Fibroblast of villous mesenchyme (primary cell): ENCODE results near the gene KDM4B. TPM values are rescaled to one million over a fixed set of nuclear protein-coding genes. Genes with fewer than 3 reads are reported as not detected.

ENCODE experiments used
- DNase-seq: peaks from one replicate; pipeline ENCODE4 v3.0.0-alpha.2; 2010; ENCODE audit warnings: low read depth
- H3K4me3 ChIP-seq: 2 replicates; pipeline ENCODE4 v1.5.1; 2011; ENCODE audit warnings: low read depth, mild to moderate bottlenecking, low read length
- total RNA-seq: library from RNA; depleted of rRNA; stranded (reverse); fragments of >200 nt; gene quantifications from 2 replicates; pipeline ENCODE4 v1.2.3, GENCODE V29; 2012
- TF ChIP-seq, protein P1 (sequence below): IDR thresholded peaks from 2 replicates; pipeline ENCODE4 v1.5.1; 2012; ENCODE audit warnings: low read depth, mild to moderate bottlenecking, low read length; ENCODE audit not compliant: insufficient read depth

Gene KDM4B
- total RNA-seq, 1 donor = 17.7 TPM

DNA sequence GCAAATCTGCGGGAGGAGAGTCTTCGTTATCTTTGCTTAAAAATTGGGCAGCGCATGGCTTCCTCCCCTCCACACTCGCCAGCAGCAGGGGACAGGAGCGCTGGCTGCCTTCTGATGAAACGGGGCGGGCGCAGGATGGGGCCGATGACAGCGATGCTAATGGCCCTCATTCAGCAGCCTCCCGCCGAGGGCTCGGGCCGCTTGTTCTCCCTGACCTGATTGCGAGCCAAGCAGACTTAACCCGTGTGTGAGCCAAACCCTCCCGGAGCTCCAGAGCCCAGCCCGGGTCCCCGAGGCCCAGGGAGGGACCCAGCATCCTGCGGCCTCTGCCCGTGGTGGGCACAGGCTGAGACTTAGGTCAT is 90.3 kb downstream of the KDM4B start:
- no peak for DNase-seq
- TF ChIP-seq, protein P1, sequence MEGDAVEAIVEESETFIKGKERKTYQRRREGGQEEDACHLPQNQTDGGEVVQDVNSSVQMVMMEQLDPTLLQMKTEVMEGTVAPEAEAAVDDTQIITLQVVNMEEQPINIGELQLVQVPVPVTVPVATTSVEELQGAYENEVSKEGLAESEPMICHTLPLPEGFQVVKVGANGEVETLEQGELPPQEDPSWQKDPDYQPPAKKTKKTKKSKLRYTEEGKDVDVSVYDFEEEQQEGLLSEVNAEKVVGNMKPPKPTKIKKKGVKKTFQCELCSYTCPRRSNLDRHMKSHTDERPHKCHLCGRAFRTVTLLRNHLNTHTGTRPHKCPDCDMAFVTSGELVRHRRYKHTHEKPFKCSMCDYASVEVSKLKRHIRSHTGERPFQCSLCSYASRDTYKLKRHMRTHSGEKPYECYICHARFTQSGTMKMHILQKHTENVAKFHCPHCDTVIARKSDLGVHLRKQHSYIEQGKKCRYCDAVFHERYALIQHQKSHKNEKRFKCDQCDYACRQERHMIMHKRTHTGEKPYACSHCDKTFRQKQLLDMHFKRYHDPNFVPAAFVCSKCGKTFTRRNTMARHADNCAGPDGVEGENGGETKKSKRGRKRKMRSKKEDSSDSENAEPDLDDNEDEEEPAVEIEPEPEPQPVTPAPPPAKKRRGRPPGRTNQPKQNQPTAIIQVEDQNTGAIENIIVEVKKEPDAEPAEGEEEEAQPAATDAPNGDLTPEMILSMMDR = no peak
- no peak overlapping the region for H3K4me3 ChIP-seq

DNA sequence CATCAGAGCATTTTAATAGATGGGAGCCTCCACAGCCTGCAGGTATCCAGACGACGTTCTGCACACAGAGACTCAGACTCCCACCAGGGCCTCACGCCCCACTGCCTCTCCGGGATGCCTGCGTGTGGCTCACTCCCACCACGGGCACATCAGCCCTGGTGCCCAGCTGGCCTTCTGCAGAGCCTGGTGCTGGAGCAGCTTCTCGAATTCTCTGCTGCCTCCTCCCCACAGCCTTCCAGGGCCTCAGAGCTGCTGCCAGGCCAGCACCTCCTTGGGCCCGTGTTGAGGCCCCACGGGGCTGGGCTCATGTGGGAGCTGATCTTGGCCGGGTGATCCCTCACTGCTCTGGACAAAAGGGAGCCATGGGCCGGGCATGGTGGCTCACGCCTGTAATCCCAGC is 90.9 kb downstream of the KDM4B start:
- no peak for DNase-seq
- TF ChIP-seq, protein P1 = no peak
- H3K4me3 ChIP-seq = no peak overlapping the region

DNA sequence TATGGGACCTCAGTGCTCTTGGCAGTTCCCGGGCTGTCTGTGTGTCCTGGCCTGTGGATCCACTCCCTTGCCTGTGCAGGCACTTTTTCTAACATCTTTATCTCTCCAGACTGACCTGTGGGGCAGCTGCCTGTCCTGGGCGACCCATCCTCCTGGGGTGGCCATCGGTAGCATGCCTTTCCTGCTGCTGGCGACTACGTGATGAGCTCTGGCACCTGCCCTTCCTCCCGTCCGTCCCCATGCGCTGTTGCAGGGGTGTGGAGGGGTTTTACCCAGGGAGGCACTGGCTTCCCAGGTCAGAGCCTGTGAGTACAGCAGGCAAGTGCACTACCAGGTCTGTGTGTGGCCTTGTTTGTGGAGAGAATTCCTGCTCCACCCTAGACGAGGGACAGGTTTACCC is 93.3 kb downstream of the KDM4B start:
- TF ChIP-seq, protein P1 = no peak
- H3K4me3 ChIP-seq = no peak overlapping the region
- DNase-seq = no peak

DNA sequence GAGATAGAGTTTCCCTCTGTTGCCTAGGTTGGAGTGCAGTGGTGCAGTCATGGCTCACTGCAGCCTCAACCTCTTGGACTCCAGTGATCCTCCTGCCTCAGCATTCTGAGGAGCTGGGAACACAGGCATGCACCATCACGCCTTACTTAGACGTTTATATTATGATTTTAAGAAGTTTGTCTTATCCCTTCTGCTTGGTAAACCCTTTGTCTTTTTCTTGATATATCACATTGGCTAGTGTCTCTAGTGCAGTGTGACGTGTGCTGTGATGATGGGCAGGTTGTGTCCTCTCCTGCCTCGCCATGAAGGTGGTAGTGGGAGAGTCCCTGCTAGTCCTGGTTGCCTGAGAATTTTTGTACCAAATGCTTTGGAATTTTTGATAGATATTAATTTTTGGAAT is 93.9 kb downstream of the KDM4B start:
- TF ChIP-seq, protein P1 = no peak
- no peak for DNase-seq
- no peak overlapping the region for H3K4me3 ChIP-seq

DNA sequence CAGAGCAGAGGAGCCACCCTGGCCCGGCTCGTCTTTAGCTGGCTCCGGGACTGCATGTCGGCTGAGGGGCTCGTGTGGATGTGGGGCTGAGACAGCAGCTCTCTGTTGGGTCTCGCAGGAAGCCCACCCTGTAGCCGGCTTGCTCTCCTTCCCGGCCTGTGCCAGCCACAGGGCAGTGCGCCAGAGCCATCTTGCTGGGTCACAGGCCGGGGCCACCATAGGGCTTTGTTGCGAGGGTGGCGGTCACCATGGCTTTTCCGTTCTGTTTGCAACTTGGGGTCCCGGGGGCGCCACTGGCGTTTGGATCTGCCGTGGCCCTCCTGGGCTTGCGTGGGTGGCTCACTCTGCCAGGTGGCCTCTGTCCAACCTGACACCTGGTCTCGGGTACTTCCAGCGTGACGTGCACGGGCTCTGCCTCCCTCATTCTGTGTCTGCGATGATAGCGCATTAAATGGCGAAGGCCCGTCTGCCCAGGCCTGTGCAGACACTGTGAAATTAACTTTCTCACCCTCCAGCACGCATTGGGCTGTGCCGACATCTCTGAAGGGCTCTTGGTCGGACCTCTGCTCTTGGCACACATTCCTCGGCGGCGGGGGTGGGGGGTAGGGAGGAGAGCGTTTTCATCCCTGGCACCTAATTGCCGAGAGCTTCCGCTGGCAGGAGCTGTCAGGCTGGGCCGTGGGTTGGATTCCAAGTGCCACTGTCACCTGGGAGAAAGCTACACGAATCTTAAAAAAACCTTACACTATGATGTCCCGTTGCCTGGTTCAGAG is 95.1 kb downstream of the KDM4B start:
- TF ChIP-seq, protein P1 = no peak
- no peak for DNase-seq
- H3K4me3 ChIP-seq = no peak overlapping the region

DNA sequence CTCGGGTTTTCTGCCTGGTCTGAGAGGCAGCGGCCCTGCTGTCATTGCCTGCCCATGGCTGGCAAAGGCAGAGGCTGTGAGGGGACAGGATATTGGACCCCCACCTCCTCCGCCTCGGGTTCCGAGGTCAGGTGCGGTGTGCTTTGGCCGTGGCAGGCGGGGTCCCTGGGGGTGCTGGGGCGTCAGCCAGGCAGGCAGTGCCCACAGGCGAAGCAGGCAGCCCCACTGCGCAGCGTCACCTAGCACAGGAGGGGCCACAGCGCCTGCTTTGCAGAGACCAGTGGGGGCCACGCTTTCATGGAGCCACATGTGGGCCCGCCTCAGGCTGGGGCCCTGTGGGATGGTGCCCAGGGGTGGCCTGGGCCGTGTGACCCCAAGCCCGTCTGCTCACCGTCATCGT is 96.0 kb downstream of the KDM4B start:
- no peak overlapping the region for H3K4me3 ChIP-seq
- DNase-seq = no peak
- TF ChIP-seq, protein P1 = no peak

DNA sequence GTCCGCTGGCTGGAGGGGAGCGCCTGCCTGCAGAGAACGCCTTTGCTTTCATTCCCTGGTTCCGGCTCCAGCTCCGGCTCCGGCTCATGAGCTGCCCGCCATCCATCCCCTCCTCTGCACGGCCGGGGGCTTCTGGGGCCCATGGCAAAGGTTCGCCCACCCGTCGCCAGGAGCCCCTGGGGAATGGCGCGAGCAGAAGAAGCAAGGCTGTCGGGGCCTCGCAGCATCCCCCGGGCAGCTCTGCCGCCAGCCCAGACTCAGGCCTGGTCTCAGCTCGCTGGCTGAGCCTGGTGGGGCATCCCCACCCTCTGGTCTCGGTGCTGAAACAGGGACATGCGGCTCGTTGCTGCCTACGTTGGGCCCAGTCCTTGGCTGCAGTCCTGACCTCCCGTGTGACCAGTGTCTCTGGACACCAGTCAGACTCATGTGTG is 96.8 kb downstream of the KDM4B start:
- TF ChIP-seq, protein P1 = no peak
- no peak for DNase-seq

More for the DNA sequence above, 96.8 kb downstream of the KDM4B start:
- no peak overlapping the region for H3K4me3 ChIP-seq
